IMR-90 (cell line): Measurements from ENCODE around the gene OSBPL2. TPM values are rescaled to one million over a fixed set of nuclear protein-coding genes. Genes with fewer than 3 reads are reported as not detected.

ENCODE experiments used
- ATAC-seq: fragments of 200-7000 bp; cut with Tn5 transposase; 2 replicates; pipeline ENCODE4 v1.9.1; 2020; ENCODE audit warnings: low read depth, mild to moderate bottlenecking, moderate library complexity
- BruUV-seq: library from RNA; stranded (reverse); fragments of 400-500 nt; replicated peaks from 2 replicates; lab custom pipeline; 2021; lab: Mats Ljungman, UMichigan
- CTCF ChIA-PET: fragments of 300-600 bp; formaldehyde crosslinking; extraction: SDS; loops from one replicate; lab custom pipeline; 2021; ENCODE audit warnings: antibody characterized with exemption; lab: Yijun Ruan, JAX
- POLR2A ChIA-PET: fragments of 300-600 bp; sonication (Branson Sonifier 250); formaldehyde crosslinking; loops from one replicate; lab custom pipeline; 2022; ENCODE audit warnings: antibody characterized with exemption; ENCODE audit not compliant: unreplicated experiment; lab: Charles Lee
- DNase-seq: peaks from one replicate; pipeline ENCODE4 v3.0.0; 2013
- H2AFZ ChIP-seq: replicated peaks from 2 replicates; pipeline ENCODE3; 2013; ENCODE audit warnings: low read length, mild to moderate bottlenecking; ENCODE audit not compliant: poor library complexity
- H2AK5ac ChIP-seq: 2 replicates; pipeline ENCODE4 v1.6.1; 2013; ENCODE audit warnings: low read depth, low read length, inconsistent platforms
- H2AK9ac ChIP-seq: replicated peaks from 2 replicates; pipeline ENCODE3; 2013; ENCODE audit warnings: mild to moderate bottlenecking, low read depth, low read length, moderate library complexity; ENCODE audit not compliant: poor library complexity
- H2BK120ac ChIP-seq: 2 replicates; pipeline ENCODE4 v1.6.1; 2013; ENCODE audit warnings: low read depth, low read length, inconsistent platforms
- H2BK15ac ChIP-seq: 3 replicates; pipeline ENCODE4 v1.6.1; 2013; ENCODE audit warnings: low read depth, low read length, inconsistent platforms
- H2BK20ac ChIP-seq: 2 replicates; pipeline ENCODE4 v1.6.1; 2013; ENCODE audit warnings: low read depth, mild to moderate bottlenecking, inconsistent platforms, low read length, moderate library complexity
- H2BK5ac ChIP-seq: 2 replicates; pipeline ENCODE4 v1.6.1; 2013; ENCODE audit warnings: mild to moderate bottlenecking, low read depth, low read length, inconsistent platforms; ENCODE audit not compliant: poor library complexity, severe bottlenecking
- H3K14ac ChIP-seq: replicated peaks from 2 replicates; pipeline ENCODE4 v1.6.1; 2013; ENCODE audit warnings: low read depth, low read length, inconsistent platforms
- H3K18ac ChIP-seq: 2 replicates; pipeline ENCODE4 v1.6.1; 2013; ENCODE audit warnings: low read depth, low read length, control low read depth
- H3K23ac ChIP-seq: 2 replicates; pipeline ENCODE4 v1.6.1; 2013; ENCODE audit warnings: low read depth, low read length, inconsistent platforms
- H3K27ac ChIP-seq: 2 replicates; pipeline ENCODE4 v1.5.1; 2013; ENCODE audit warnings: mild to moderate bottlenecking, control low read depth, low read length; ENCODE audit not compliant: insufficient read depth
- H3K27me3 ChIP-seq: 2 replicates; pipeline ENCODE4 v1.6.1; 2013; ENCODE audit warnings: low read length; ENCODE audit not compliant: control insufficient read depth, insufficient read depth
- H3K36me3 ChIP-seq: 2 replicates; pipeline ENCODE4 v1.6.1; 2013; ENCODE audit warnings: low read length, mixed read lengths; ENCODE audit not compliant: control insufficient read depth, insufficient read depth
- H3K4ac ChIP-seq: 2 replicates; pipeline ENCODE4 v1.6.1; 2013; ENCODE audit warnings: low read depth, low read length, inconsistent platforms
- H3K4me1 ChIP-seq: 2 replicates; pipeline ENCODE4 v1.6.1; 2013; ENCODE audit warnings: low read length, mixed read lengths; ENCODE audit not compliant: control insufficient read depth, insufficient read depth
- H3K4me2 ChIP-seq: 2 replicates; pipeline ENCODE4 v1.6.1; 2013; ENCODE audit warnings: low read depth, mild to moderate bottlenecking, control low read depth, low read length, moderate library complexity
- H3K4me3 ChIP-seq: 2 replicates; pipeline ENCODE4 v1.5.1; 2013; ENCODE audit warnings: low read depth, mild to moderate bottlenecking, control low read depth, low read length, moderate library complexity; ENCODE audit not compliant: insufficient read depth
- H3K56ac ChIP-seq: 2 replicates; pipeline ENCODE4 v1.6.1; 2013; ENCODE audit warnings: low read length, inconsistent platforms; ENCODE audit not compliant: insufficient read depth; ENCODE audit errors: extremely low read depth
- H3K79me1 ChIP-seq, 2 experiments: 2 replicates each; pipeline ENCODE4 v1.6.1; 2013; ENCODE audit warnings: low read length in 2 of 2, inconsistent platforms in 1 of 2, low read depth in 1 of 2
- H3K9ac ChIP-seq: 2 replicates; pipeline ENCODE4 v1.6.1; 2013; ENCODE audit warnings: low read depth, low read length, control low read depth
- H3K9me1 ChIP-seq: 2 replicates; pipeline ENCODE4 v1.6.1; 2013; ENCODE audit warnings: low read length, inconsistent platforms; ENCODE audit not compliant: insufficient read depth
- H3K9me3 ChIP-seq: 2 replicates; pipeline ENCODE4 v1.6.1; 2013; ENCODE audit warnings: low read length; ENCODE audit not compliant: control insufficient read depth, insufficient read depth
- H4K20me1 ChIP-seq: 2 replicates; pipeline ENCODE4 v1.6.1; 2013; ENCODE audit warnings: low read length, inconsistent platforms; ENCODE audit not compliant: insufficient read depth
- H4K5ac ChIP-seq: 2 replicates; pipeline ENCODE4 v1.6.1; 2013; ENCODE audit warnings: mild to moderate bottlenecking, low read depth, low read length, control low read depth
- H4K8ac ChIP-seq, 2 experiments: 2 replicates each; pipeline ENCODE4 v1.6.1; 2013; ENCODE audit warnings: low read depth in 2 of 2, low read length in 2 of 2, control low read depth in 1 of 2, inconsistent platforms in 1 of 2
- H4K91ac ChIP-seq: 2 replicates; pipeline ENCODE4 v1.6.1; 2013; ENCODE audit warnings: low read depth, low read length, inconsistent platforms; ENCODE audit not compliant: insufficient read depth
- NFE2L2 ChIP-seq: fragments of 150-350 bp; IDR thresholded peaks from 2 replicates; pipeline ENCODE4 v1.6.1; 2016; ENCODE audit warnings: low read depth, mild to moderate bottlenecking, low read length
- WGBS, 2 experiments: methylation state at CpG; one replicate each; pipeline versions ENCODE4 v1.1.5 to v1.1.7; 2013; ENCODE audit warnings: missing lambda C conversion rate in 2 of 2; ENCODE audit not compliant: insufficient read length in 1 of 2; ENCODE audit errors: extremely low coverage in 2 of 2; 5-methylcytosine and 5-hydroxymethylcytosine counted together
- dilution Hi-C: fragments of 300-500 bp; cut with HindIII; formaldehyde crosslinking; loops from one replicate; pipeline ENCODE4 v1.14.3; 2018; ENCODE audit warnings: low sequenced_read_pairs; ENCODE audit not compliant: unreplicated experiment
- in situ Hi-C: fragments of 300-500 bp; cut with MboI; formaldehyde crosslinking; loops from 3 replicates; pipeline ENCODE4 v1.14.3; 2019; ENCODE audit warnings: low sequenced_read_pairs, inconsistent platforms, mixed read lengths
- intact Hi-C: fragments of 100-400 bp; cut with micrococcal nuclease; formaldehyde crosslinking; loops from 2 replicates; pipeline ENCODE4 v1.10.0; 2022
- polyA plus RNA-seq, 3 experiments: library from polyadenylated mRNA; depleted of rRNA; stranded (reverse); fragments of >200 nt; gene quantifications; 2 replicates each; pipeline ENCODE4 v1.2.3, GENCODE V29; 2012; ENCODE audit warnings: low replicate concordance in 1 of 3
- total RNA-seq: library from RNA; depleted of rRNA; stranded (reverse); fragments of >200 nt; gene quantifications from 2 replicates; pipeline ENCODE4 v1.2.3, GENCODE V29; 2012

OSBPL2 gene
- total and polyA plus RNA-seq, 2 of the 4 experiments (the other 2 are of a cell fraction), result 19.3 to 27.6 TPM

DNA sequence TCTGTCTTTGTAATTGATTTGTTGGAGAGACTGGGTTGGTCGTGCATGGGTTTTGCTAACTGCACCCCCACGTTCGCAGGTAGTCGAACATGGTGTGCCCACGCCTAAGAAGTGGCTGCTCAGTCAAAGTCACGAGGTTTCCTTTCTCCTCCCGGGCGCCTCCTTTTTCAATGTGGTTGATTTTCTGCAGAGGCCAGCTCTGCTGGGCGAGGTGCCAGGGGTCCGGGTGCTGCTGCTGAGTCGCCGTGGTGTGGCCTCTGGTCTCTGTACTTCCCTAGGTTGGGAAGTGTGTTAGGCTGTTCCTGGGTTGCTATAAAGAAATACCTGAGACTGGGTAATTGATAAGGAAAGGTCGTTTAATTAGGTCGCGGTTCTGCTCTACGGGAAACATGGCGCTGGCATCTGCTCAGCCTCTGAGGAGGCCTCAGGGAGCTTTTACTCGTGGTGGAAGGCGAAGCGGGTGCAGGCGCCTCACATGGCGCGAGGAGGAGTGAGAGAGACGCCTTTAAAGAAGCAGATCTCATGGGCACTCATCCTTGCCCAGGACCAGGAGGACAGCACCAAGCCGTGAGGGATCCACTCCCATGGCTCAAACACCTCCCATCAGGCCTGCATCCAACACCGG, 14.1 kb downstream of the OSBPL2 start:
- H3K14ac ChIP-seq, result no peak overlapping the region
- 0 out of 2 replicates have a peak overlapping the region, but pooled peaks have one; percentile 43 for H2AK5ac ChIP-seq
- H4K8ac ChIP-seq, result no peak overlapping the region
- H3K27ac ChIP-seq, result no peak overlapping the region
- peaks cover 90% of the 10 kb centered on the region for H4K20me1 ChIP-seq
- H3K4me2 ChIP-seq, result no peak overlapping the region
- no peaks in the 10 kb centered on the region for H3K9me3 ChIP-seq
- 96% methylated on average over 9 of the region's 26 CpGs; no CpG with 5 or more reads in 1 of the 2 experiments for WGBS, 2 experiments
- in situ Hi-C loops (no loop called here), dilution Hi-C loops (no loop called here), intact Hi-C loops (loop anchor here (10.0 kb wide), 1 partner anchor 68 kb away; the partner anchor contains the start of gene MTG2)
- peaks cover 27 to 73% of the 10 kb centered on the region in 2 experiments for H3K79me1 ChIP-seq
- peaks cover 17% of the 10 kb centered on the region for H3K36me3 ChIP-seq
- no peak overlapping the region for H2BK20ac ChIP-seq
- no peak overlapping the region for H2BK15ac ChIP-seq
- no peak overlapping the region for H2BK5ac ChIP-seq
- CTCF ChIA-PET, result no interaction called here
- no peak for ATAC-seq
- H3K23ac ChIP-seq, result no peak overlapping the region
- no peak overlapping the region for H2AFZ ChIP-seq
- H3K27me3 ChIP-seq, result no peaks in the 10 kb centered on the region
- no peak overlapping the region for H2AK9ac ChIP-seq
- TF ChIP-seq NFE2L2, result no peak
- peaks cover 13% of the 10 kb centered on the region for H3K9me1 ChIP-seq
- DNase-seq, result peak; percentile 22
- H3K56ac ChIP-seq, result no peak overlapping the region
- H4K5ac ChIP-seq, result no peak overlapping the region
- H3K18ac ChIP-seq, result no peak overlapping the region
- H3K9ac ChIP-seq, result no peak overlapping the region
- H3K4me3 ChIP-seq, result no peak overlapping the region
- H3K4ac ChIP-seq, result no peak overlapping the region
- no peak overlapping the region for H4K91ac ChIP-seq
- H2BK120ac ChIP-seq, result no peak overlapping the region
- POLR2A ChIA-PET, result no interaction called here
- 0 out of 2 replicates have a peak, but pooled peaks cover 1% of the 10 kb centered on the region for H3K4me1 ChIP-seq
- no TSS peak for BruUV-seq
